GM19099 (cell line): ENCODE results near the gene EIF3F.

Experiments used
- POLR2A ChIP-seq: IDR thresholded peaks from 3 replicates; pipeline ENCODE4 v1.6.1; 2011; ENCODE audit warnings: low read depth; ENCODE audit not compliant: insufficient read length; ENCODE audit errors: extremely low read depth

EIF3F gene

DNA sequence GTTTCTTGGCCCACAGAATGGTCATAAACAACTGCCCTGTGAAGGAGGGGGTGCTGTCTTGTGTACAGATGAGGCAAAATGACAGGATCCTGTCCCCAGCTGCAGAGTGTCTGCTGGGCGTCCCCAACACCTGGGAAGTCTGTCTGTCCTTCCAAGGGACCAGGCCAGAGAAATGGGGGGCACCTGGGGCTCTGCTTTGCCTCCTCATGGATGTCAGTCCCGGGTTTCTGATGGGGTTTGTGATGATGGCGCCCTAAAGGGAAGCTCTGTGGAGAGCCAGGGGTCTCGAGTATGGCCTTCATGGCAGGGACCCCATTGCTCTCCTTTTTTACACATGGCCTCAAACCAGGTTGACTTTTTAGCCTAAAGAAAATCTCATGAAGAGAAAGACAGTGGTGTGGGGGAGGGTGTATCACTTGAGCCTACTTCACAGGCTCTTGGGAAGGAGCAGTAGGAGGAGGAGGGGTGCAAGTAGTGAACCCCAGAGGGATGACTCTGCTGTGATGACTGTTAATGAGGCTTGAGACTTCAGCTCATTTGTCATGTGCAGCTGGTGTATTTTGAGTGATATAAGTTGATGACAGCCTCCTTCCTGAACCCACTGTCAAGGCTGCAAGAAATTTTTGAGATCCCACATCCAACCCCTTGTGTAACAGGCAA lies 53.3 kb downstream of the EIF3F start:
- TF ChIP-seq POLR2A = no peak

DNA sequence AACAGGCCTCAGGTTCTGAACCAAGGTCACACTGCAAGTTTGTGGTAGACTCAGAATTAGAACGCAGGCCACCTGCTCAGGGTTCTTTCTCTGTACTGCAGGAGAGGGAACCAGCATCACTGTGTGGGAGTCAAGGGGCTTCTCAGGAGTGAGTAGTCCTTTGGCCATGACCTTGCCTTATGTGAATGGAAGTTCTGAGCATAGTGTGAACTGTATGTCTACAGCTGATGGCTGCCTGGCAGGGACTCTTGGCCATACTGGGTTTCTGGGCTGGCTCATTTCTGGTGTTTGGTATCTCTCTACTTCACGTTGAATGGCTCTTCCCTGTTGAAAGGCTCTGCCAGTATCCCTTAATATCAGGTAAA lies 53.8 kb downstream of the EIF3F start:
- TF ChIP-seq POLR2A = no peak

DNA sequence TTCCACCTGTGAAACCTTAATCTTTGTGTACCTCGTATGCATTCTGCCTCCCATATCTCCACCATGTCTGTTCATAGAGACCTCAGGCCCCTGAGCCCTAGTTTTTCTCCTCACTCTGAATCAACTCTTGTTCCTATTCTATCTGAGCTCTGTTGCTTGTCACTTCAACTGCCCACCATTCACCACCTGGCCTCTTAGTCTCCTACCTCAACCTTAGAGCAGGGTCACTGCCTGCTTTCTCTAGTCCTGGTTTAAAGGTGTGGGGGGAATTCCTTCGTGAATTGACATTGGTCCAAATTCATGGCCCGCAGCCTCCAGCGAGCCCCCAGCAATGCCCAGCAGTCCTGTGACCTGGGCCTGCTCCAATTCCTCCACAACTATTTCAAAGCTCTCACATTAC lies 54.4 kb downstream of the EIF3F start:
- no peak for TF ChIP-seq POLR2A

DNA sequence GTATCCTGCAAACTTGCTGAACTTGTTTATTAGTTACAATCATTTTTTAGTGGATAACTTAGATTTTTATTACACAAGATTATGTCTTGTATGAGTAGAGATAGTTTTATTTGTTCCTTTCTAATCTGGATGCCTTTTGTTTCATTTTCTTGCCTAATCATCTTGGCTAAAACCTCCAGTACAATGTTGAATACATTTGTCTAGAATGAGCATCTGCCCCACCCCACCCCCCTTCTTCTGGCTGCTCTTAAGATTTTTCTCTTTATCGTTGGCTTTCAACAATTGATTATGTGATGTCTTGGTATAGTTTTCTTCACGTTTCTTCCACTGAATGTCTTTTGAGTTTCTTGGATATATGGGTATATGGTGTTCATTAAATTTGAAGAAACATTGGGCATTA lies 56.6 kb downstream of the EIF3F start:
- no peak for TF ChIP-seq POLR2A

DNA sequence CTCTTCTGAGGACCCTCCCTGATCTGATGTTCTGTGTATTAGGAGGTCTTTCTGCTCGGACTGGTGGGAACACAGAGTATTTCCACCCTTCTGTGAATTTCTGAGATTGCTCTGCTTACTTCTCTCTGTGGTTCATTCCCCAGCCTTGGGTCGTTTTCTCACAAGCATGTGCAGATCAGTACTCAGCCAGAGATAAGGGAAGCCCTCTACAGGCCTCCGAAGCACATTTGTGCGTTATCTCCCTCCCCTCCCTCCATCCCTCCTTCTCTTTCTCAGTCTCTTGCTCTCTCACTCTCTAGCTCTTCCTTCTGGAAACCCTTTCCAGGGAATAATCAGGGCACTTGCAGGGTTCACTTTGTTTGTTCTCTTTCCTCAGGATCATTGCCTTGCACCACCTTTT lies 58.7 kb downstream of the EIF3F start:
- TF ChIP-seq POLR2A = no peak

DNA sequence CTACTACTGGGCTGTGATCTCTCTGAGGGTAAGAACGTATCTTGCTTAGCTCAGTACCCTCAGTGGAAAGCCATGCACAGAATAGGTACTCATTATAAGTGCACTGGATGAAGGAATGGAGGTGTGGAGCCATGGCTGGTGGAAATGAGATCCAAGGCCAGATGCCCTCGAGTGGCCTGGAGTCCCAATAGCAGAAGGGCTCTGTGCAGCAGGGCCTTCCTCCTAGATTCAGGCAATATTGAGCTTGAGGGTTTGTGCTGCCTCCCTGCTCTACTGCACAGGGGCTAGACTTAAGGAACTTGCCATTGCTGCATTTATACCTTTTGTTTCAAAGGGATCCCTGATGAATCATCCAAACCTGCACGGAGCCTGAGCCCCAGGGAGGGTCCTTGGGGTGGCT lies 60.2 kb downstream of the EIF3F start:
- TF ChIP-seq POLR2A = no peak

DNA sequence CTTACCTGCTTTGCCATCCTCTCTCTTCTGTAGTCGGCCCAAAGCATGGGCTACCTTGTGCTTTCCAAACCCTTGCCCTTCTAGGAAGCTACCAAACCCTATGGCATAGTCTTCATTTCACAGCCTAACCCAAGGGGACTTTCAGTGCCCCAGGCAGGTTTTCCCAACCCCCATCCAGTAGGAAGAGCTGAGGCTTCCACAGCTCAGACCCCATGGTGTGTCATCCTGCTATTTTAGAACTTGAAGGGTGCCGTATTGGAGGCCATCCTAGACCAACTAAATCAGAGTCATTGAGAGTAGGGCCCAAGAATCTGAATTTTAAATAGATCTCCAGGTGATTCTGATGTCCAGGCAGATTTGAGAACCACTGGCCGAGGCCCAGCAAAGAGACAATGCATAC lies 61.9 kb downstream of the EIF3F start:
- no peak for TF ChIP-seq POLR2A
